ENCODE data around the gene AIG1.
"Not testable (repeated sequence)": the region's sequence is repeated elsewhere in the genome, so short reads cannot be mapped to it uniquely, and the experiment has no call there.

The AIG1 gene

GRCh38 chr6:143325379-143326140 is 264.9 kb downstream of the AIG1 start:
- no peak for DNase-seq (ENCODE audit: low read depth in 2 of 2)

DNA sequence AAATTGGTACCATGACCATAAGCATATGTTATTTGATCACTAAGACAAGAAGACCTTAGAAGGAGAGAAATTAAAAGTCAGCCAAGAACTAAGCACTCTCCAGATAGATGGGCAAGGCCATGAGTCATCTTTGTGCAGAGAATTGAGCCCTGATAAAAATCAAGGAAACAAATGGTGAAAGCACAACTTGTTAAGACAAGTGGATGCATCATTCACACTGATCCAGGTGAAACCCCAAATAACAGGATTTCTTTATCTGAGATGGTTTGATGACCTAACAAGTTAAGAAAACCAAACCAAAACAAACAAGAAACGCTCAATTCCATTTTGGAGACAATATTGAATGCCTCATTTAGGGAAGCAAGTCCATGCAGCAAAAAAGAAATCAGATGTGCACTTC is 268.2 kb downstream of the AIG1 start:
- DNase-seq (ENCODE audit: low read depth in 2 of 2): no peak

DNA sequence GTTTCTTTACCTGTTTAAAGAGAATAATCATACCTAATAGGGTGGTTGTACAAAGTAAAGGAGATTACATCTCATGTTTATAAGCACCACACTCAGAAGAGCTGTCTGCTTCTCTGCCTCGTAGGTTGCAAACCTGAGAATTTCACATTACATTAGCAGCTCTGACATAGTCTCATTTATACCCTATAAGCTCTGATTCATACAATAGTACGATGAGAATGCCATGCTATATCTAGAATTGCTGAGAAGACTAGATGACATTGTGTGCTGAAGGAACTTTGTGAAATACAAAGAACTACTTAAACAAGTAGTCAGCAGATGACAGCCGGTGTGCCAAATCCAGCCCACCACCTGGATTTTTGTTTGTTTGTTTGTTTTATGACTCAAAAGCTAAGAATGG is 268.6 kb downstream of the AIG1 start:
- DNase-seq (ENCODE audit: low read depth in 2 of 2): no peak

- no peak for DNase-seq (ENCODE audit: low read depth in 2 of 2)
Observed at GRCh38 chr6:143331362-143331761, 270.7 kb downstream of the AIG1 start.

DNA sequence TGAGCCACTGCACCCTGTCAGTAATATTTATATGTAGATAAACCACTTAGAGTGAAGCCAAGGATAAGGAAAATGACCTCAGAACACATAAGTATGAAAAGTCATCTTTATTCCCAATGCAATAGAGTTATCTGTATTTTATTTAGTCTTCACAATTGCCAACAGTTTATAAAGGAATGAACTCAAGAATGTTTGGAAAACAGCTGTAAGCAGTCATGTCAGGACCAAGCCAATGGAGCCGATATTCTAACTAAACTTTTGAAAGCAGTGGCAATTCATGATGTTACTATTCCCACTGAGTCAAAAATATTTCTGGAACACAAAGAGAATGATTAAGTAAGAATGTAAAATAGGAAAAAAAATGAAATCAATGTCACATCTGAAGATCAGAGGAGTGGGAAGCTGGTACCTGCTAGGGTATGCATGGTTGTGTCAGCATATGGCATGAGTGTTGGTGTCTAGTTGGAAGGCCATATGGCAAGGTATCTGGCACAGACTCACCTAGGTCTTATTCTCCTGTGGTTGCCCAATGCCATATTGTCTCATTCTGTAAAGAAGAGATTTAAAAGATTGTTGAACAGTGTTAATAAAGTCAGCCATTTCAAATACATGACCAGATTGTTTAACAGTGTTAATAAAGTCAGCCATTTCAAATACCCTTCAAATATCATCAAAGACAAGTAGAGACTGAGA is 271.6 kb downstream of the AIG1 start:
- DNase-seq (ENCODE audit: low read depth in 2 of 2): no peak

GRCh38 chr6:143333081-143333480 is 272.4 kb downstream of the AIG1 start:
- no peak for DNase-seq (ENCODE audit: low read depth in 2 of 2)

DNA sequence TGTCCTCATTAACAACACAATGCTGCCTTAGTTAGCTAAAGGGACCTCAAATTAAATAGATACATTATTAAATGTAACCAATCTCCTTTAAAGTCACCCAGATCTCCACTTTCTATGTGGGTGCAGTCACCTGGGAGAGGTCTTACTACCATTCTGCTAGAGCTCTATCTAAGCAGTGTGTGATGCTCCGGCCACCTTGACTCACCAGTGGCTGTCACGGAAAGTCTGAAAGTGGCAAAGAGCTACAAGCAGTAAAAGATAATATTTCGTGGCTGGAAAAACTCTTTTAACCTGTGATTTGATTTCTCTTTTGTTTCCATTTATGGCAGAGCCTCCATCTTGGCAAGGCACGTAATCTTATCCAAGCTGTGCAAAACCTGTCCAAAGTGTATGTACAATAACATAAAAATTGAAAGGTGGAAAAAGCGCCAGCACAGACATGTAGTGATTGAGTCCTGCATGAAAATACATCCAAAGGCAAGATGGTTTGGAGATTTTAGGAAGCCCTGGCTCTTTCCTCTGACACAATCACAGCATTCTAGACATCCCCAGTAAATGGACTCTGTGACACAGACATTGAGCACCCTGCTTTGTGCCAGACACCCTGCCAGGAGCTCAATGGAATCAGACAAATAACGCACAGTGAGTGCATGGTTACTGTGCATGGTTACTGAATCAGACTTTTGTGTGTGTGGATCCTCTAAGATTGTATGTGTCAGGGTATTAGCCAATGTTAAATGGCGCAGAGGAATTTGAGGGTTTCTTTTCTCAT is 273.2 kb downstream of the AIG1 start:
- no peak for DNase-seq (ENCODE audit: low read depth in 2 of 2)

DNA sequence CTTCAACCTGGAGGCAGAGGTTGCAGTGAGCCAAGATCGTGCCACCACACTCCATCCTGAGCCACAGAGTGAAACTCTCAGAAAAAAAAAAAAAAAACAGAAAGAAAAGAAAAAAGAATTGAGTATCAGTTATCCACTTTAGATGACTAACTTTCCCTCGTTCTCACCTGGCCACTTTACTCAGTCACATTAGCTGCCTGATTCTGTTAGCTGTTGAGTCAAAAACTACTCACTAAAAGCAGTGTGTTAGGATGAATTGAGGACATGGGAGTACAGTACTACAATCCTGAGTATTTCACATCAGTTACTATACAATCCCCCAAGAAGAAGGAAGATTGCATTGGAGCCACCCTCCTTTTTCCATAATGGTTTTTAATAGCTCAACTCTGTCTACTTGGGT is 275.2 kb downstream of the AIG1 start:
- no peak for DNase-seq (ENCODE audit: low read depth in 2 of 2)

- no peak for DNase-seq (ENCODE audit: low read depth in 2 of 2)
Observed at GRCh38 chr6:143336446-143337152, 275.9 kb downstream of the AIG1 start.

DNA sequence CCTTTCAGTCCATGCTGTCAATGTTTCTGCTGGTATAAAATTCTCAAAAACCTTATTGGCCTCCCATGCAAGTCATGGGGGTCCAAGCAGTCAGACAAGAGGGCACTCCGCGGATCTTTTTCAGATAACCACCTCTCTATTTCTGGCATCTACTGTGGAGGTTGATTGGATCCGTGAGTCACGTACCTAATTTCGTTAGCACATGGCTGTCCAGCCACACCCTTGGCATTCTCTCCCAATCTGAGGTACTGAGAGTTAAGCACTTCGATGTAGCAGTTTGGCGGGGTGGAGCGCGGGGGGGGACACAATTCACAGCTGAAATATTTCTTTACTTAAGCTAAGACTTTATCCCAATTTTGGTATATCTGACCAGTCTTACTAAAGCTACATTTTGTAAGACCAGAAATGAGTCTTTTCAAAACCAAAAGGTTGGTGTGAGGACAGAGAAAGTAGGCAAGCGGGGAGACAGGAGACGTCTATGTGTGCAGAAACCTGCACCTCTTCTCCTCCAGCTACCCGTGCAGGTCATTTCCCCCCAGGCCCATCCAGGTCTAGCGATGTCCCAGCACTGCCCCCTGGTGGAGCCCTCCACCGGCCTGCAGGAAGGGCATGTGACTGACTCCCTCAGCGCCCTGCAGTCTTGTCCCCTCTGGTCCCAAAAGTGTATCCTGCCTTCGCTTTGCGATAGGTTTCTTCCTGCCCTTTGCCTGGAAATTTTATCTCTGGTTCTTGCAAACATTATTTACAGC is 276.7 kb downstream of the AIG1 start:
- peak in 1 of 2 donors; percentile 11 for DNase-seq (ENCODE audit: low read depth in 2 of 2)

- DNase-seq (ENCODE audit: low read depth in 2 of 2): no peak
Observed at GRCh38 chr6:143339223-143339622, 278.5 kb downstream of the AIG1 start.

- not testable (repeated sequence) for DNase-seq (ENCODE audit: low read depth in 2 of 2)
Observed at GRCh38 chr6:143345477-143345876, 284.8 kb downstream of the AIG1 start.

GRCh38 chr6:143346004-143346403 is 285.3 kb downstream of the AIG1 start:
- DNase-seq (ENCODE audit: low read depth in 2 of 2): no peak

DNA sequence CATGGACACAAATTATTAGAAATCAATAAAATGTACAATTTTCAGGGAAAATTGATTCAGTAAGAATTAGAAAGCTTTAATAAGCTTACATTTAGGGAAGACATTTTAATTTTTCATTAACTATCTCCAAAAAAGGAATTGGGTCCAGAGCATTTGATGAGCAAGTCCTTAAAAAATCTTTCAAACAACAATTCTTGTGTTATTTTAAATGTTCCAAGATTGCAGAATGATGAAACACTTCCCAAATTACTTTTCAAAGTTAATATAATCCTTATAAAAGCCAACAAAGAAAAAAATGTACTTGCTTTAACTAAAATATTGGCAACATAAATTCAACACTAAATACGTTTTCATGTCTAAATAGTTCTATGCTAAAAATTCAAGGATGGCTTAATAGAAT is 287.8 kb downstream of the AIG1 start:
- no peak for DNase-seq (ENCODE audit: low read depth in 2 of 2)

- DNase-seq (ENCODE audit: low read depth in 2 of 2): no peak
Observed at GRCh38 chr6:143349530-143349929, 288.8 kb downstream of the AIG1 start.

DNA sequence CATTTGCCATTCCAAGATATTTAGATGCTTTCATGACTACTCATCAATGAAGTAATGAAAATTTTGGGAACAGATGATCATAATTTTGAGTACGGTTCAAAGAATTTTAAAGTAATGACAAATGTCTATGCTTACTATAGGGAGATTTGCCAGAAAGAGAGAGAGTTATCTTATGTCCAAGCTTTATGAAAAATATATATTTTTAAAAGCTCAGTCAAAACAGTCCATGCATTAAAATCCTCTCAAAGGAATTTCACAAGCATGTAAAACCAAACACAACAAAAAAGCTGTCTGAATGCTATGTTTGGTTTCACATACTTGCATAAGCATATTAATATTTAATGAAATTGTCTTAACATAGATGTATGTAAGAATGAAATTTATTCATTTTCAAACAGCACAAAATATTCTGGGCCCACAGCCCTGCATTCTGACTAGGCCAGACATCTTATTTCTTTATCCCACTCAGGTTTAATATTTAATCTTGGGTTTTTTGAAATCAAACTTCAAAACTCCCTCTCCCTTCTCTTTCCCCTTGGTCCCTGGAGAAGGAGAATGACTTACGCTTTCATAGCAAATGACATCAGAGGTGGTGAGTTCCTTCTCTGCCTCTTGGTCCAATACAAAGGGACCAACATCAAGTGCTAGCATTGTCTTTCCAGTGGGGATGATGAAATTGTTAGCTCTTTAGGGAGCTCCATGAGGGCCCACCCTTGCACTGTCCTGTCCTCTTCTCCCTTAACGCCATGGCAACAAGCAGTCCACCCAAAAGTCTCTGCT is 295.6 kb downstream of the AIG1 start:
- DNase-seq (ENCODE audit: low read depth in 2 of 2): no peak

DNA sequence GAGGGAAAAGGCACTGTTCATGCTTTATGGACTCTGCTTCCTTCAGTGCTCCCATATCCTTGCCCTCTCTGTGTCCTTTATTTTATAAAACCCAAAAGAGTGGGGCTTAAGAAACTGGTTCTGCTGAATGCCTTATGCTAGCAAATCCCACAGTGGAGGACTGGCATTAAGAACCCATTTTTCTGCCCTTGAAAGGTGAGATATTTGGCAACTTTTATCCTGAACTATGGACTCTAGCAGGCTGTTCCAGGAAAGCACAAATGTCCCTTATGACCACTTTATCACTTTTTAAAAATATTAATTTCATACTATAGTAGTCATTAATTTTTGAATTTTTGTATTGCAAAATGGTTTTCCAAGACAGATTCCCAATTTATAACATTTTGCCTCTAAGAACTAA is 296.5 kb downstream of the AIG1 start:
- no peak for DNase-seq (ENCODE audit: low read depth in 2 of 2)

- no peak for DNase-seq (ENCODE audit: low read depth in 2 of 2)
Observed at GRCh38 chr6:143357561-143358255, 297.0 kb downstream of the AIG1 start.

DNA sequence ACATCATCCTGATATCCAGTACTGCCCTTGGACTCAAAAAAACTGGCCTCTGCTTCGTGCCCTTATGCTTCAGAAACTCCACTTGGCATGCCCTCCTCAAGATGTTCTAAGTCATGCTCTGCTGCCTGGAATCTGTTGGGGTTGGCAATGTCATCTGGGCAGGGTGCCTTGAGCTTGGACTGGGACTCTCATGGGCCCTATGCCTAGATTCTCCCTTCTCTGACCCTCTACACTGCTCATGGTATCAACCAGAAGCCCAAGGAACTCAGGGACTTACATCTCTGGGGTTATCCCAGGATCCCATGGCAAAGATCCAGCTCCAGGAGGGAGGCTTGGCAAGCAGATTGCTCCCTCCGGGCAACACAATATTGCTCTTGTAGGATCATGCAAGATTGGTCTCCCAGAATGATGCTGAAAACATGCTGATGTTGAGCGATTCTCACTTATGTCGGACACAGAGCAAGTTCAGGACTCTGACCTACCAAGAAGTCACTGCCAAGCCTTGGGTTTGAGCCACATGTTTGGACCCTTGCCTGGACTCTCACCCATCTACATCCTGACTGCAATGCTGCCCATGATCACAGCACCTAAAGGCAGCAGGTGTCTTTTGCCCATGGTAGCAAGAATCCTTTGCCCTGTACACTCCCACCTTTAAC is 301.0 kb downstream of the AIG1 start:
- no peak for DNase-seq (ENCODE audit: low read depth in 2 of 2)
